ENCODE data around the gene ARGLU1.

Gene ARGLU1

DNA sequence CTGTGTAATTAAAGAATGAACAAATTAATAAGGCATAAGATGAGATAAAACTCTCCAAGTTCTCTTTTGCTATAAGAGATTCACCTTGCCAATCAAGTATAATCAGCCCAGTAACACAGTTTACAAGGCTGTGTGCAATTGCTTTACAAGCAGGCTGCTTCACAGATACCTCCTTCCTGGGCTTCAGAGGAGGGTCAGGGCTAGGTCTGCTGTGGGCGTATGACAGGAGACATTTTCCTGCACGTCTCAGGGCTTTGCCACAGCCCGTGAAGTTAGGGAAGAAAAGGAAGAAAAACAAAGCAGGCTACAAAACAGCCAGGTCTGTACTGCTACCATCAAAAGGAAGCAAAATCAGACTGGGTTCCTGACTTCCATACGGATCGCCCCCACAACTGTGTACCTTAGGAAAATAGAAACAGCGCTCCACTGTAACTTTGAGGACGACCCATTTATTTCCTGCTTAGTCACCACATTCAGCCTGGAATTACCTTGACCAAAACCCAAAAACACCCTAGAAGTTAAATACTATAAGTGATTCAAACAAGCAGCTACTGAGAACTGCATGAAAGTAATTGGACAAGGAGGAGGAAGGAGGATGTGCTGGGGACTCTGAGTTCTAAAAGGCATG is 44.9 kb downstream of the ARGLU1 start:
- DNase-seq = no peak

DNA sequence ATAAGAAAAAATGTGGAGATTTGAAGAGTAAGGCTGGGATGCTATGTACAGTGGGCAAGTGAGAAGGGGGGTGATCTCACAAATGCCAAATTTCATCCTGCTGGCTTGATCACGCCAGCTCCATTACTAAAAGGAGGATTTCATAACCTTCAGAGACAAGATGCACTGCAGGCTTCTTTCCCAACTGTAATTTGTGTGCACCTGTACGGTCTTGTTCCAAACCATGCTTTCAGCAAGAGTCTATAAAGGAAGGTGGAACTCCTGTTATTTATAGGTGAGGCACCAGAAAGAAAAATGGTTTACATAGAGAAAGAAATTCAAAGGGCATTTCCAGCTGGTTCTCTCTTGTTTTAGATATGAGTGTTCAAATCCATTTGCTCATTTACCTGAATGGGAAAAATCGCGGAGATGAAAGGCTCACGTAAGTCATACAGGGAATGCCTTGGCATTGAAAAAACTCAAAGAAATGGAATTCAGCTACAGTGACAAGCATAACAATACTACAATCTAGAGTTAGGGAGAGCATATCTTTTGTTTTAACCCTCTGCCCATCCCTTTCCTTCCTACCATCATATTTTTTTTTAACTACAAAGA is 45.7 kb downstream of the ARGLU1 start:
- DNase-seq = no peak

DNA sequence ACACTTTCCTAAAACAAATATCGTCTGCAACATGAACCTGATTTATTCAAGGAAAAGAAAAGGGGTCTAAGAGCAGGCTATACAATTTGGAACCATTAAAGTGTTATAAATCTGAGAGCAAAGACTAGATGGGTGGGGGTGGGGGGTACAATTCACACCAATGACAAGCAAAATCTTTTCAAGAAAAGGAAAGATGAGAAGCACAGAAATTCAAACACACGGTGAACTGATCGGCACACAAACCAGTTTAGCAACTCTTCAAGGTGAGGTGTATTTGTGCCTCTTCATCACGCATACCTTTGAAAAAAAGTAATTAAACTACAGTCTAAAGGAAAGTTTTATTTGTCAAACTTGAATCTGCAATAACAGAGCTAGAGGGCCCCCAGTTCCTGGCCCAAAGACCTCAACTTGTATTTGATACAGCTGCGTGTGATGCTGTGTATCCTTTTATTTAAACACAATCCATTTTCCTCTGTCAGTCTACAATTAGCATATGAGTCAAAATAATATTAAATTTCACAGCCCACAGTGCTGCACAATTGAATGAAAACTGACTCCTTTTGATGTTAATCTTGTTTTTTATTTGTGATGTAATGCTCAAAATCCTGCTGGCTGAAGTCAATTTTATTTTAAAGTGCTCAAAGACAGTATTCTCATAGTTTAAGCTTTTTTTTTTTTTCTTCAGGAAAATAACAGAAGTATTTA is 46.7 kb downstream of the ARGLU1 start:
- DNase-seq = no peak

DNA sequence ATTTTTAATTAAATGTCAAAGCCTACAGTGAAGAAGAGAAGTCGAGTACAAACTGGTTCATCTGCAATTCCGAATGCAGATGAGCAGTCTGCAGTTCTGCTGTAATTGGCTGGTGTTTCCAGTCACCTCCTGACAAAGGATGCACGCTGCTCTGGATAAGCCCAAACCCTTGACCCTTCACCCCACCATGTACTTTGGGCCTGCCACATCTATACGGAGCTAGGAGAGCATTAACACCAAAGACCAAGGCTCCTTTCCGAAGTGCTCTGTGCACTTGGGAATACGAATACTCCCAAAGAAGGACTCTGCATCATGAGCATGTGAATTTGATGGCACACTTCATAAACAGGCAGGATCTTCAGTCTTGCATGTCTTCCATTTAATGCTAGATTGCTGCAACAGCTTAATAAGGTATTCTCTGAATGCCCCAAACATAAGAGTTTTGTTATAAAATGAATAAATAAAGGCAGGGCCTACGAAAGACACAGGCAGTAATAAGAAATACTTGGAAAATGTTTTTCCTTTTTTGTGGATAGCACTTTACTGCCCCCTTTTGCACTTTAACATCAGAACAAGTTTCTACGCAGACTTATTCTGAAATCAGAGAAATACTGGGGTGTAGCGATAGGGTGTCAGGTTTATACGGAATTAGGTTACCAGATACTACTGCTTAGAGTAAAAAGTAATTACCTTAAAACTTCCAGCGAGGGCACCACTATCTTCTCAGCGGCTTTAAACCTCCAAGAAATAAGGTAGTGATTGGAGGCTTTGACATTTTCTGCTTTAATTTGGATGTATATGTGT is 47.5 kb downstream of the ARGLU1 start:
- no peak for DNase-seq

DNA sequence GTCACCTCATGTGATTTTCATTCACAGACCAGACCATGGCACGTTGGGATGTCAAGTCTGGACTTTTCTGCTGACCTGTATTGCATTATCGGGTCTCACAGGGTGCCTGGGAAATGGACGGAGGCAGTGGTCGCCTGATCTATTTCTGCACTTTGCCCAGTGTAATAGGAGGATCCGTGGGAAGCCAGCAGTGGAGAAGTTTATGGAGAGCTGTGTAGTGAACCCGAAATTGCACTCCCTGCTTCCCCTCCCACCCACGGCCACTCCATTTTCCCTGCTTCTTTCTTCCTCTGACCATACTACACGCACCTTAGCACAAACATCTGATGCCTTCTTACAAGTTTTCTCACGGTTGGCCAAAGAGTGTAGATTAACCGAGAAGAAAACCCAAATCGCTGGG is 49.4 kb downstream of the ARGLU1 start:
- no peak for DNase-seq

DNA sequence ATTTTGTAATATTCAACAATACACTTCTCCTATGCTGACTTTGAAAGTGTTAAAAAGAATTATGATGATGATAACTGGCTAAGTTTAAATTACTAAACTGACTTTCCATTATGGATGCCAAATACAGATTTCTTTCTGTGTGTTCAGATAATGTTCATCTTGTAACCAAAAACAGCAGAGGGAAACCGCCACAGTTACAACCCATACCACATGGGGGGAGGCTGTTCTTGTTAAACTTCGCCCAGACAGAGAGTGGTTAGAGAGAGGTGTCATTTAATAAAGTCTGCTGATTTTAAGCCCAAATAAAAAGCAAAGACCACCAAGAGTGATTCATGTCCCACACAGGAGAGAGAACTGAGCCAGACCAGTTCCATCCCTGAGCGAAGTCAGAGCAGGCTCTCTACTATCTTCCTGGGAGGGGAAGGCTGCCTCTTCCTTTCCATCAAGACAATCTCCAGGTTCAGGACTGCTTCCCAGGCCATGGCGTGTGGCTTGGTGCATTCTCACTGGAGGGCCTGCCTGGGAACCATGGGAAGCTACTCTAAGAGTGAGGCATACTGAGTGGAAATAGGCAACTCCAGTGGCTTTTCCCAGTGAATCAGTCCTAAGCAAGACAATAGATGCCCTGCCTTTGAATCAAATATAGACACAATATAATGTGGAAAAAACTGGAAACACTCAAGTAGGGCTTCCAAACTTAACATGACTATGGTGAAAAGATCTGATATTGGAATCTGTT is 50.7 kb downstream of the ARGLU1 start:
- DNase-seq = no peak

DNA sequence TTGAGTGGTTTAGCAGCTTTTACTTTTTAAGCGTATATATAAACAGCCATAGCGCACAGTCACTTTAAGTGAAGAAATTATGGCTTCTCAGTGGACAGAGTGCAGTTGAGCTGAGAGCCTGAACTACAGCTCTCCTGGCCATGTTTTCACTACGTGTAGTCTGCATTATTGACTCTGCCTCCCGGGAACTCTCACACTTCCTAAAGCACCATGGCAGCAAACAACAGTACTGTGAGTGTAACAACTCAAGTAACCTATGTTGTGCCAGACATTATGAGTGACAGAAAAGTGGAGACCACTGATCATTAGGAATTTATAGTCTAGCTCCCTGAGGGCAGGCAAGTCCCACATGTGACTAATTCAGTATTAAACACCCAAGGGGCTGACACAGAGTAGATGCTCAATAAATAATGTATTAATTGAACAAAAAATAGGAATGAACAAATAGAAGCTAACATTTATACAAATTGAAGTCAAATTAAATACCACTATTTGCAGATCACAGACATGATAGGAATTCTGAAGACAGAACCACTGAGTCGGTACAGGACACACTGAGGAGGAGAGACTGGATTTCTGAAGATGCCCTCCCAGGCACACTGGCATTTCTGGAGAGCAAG is 52.2 kb downstream of the ARGLU1 start:
- no peak for DNase-seq

DNA sequence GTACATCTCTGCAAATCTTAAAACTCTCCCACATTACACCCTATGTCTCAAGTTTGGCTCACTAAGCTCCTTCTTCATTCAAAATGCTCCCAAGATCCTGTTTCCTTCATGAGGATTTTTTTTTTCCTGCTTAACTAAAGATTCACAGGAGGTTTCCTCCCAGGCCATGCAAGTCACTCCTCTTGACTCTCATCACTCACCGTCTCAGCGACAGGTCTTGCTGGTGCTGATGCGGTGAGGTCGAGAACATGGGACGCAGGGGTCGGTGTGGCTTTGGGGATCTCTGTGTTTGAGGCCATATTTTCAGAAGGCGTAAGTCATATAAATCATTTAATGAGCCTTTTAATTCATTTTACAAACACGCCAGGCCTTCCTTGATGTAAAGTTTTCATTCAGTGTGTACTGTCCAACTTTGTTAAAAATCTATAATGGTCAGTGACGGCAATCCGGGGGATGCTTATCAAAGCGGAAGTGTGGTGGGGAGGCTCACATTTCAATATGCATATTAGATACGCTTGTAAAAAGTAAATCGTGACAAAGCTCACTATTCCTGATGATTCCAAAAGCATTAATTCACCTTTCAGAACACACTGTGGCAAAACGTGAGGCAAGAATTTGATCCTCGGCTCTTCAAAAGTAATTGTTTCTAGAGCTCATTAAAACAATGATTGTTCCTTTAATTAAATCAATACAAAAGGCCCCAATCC is 52.9 kb downstream of the ARGLU1 start:
- no peak for DNase-seq

DNA sequence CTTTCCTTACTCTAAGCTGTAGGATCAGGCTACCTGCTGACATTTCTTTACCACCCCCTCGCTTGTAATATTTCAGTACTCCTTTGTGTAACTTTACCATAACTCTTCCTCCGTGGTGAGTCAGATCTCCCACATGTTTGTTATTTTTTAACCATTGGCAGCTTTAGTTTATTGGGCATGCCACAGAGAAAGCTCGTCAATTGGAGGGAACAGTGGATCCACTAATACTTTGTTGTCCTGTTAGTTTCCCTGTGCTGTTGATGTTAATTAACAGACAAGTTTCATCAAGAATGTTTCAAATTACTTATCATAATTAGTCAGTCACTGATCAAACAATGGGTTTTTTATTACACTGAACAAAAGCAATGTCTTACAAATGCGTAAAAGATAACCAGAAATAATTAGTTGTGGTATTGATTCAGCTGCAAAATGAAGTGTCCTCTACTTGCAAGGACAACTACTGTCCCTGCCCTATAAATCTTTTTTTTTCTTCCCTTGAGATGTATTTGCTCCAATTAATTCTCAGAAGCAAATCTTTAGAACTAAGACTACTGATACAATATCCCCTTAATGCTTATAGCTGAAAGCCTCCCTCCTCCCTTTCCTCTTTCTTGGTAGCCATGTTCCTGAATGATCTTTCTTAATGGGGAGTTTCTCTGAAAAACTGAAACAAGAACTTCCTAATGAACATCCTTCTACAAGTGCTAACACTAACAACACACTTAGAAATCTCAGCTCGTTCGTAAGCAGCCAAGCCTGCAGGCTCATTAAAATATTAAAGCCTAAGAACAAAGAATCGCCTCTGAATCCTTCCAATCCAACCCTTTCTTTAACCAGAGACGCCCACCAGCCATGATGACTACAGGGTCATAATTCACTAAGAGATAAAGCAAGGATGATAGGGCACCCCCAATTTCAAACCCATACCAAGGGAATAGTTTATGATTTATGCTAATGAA is 54.6 kb downstream of the ARGLU1 start:
- no peak for DNase-seq

DNA sequence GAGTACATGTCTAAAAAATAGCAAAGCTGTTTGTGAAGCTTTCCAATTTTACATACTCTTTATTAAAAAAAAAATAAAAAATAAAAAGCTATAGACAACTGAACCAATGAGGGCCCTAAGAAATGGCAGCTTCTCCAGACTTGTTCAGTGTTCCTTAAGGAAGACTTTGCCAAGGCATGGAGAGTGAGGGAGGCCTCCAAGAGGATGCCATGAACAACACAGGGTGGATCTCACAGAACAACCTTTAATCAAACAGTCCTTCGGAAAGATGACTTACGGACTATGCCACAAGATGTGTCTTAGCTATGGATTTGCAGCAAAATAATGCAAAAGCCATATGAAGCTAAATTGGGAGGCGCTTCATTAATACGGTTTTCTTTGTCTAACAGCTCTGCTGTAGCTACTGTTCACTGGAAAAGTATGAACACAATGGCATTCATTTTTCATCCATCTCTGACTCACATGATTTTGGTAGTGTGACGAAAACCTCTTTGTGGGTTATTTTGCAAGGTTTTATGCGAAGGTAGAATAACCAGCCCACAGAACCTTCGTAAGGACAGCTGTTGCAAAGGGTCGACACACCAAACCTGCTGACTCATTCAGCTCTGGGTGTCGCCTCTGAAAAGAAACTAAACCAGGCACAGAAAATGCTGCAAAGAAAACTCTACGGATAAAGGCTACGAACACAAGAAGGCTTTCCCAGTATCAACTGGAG is 60.2 kb downstream of the ARGLU1 start:
- no peak for DNase-seq

DNA sequence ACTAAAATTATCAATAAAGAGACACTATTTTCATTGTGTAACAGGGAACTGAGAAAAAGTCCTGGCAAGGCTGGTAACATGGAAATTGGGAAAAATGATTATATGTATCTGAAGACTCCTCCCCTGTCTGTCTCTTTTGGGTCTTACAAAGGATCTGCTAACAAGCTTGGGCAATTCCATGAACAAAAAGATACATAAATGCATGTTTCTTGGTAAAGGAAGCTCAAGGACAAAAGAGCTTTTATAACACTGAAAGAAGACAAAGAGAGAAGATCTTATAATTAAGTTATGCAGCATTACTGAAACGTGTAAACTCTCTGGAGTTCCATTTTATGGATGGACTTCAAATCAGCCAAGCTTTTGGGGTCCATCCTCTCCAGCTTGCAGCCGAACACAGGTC is 61.7 kb downstream of the ARGLU1 start:
- no peak for DNase-seq

DNA sequence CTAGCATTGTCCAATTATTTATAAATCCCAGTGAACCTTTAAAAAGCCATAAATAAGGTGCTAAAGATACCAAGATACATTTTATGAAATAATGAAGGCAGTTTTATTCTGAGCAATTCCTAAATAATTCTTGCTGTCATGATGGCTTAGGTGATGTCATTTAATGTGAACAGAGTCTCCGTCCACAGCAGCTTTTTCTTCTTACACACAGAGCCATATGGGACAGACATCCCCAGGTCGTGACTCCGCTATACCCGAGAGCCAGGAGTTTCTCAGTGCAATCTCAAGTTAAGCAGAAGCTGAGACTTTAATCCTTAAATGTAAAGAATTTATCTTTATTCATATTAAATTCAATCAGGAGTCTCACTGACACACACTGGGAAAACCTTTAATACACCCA is 62.2 kb downstream of the ARGLU1 start:
- DNase-seq = no peak

DNA sequence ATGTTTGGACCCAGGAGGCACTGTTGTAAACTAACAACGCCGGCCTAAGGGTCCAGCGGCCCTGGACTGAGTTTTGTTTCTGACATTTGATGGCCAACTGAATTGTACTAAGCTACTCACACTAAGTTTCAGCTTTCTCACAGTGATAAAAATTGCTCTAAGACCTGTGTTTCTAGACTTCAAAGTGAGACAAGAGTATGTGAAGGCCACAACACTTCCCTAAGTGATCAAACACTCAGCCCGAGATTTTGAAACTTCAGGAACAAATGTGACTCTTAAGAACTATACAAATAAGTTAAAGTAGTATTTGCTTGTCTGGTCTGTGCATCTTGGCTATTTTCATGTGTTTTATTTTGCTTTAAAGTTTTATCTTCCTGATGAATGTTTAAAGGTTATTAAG is 62.6 kb downstream of the ARGLU1 start:
- DNase-seq = no peak

DNA sequence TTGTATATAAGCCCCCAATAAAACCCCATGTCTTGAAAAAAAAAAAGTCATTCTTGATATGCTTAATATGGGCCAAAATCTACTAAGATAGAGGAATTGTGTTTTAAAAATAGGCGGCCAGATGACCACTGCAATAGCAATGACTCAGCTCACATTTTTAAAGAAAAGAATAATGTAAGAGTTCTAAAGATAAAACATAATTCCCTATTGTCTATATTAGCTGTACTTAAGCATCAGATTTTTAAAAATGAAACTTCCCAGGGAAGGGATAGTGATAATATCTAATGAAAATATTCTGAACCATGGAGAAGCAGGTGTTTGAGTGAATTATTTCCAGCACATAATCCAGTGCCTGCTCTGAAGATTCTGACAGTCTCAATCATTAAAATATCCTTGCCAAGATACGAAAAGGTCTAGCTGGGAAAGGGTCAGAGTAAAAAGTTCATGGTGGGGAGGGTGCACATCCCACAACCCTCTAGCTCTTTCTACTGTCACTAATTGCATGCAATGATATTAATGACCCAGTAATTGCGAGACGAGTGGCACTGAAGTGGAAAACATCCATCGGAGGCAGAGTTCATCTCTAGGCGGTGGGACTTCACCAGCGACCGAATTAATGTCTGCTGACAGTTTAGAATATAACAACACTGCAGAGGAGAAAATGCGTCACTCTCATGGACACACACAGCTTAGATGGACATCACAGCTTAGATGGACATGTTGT is 64.0 kb downstream of the ARGLU1 start:
- DNase-seq = no peak

DNA sequence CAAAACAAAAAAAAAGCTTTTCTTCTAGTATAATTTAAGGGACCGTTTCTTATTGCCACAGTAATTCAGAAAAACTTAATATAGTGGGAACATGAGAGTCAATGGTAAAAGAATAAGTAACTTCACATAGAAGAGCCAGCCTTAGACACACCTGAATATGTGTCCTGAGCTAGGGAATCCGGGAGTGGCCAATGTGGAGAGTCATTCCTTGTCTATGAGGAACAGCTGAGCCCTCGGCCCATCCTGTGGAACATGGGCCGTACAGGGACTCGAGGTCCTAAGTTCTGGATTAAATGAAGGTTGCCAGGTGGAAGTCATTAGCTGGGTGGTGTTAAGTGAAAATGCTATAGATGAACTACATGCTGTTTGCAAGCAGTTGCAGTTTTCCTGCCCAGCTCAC is 64.7 kb downstream of the ARGLU1 start:
- DNase-seq = no peak

DNA sequence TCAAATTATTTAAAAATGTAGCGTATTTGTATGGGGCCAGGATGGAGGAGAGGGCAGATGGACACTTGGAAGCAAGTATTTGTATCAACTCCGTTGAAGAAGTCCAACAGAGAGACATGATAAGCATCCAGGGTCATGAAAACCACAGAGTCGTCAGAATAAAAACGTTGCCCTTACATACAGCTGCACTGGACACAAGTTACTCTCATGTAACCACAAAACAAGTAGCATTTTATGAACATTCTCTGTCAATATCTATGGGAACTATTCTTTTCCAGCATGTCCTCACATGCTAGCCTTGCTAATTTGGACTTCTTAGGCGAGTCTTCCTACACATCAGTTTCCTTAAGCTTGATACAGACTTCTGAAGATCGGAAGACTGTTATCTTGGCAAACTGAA is 67.5 kb downstream of the ARGLU1 start:
- no peak for DNase-seq

DNA sequence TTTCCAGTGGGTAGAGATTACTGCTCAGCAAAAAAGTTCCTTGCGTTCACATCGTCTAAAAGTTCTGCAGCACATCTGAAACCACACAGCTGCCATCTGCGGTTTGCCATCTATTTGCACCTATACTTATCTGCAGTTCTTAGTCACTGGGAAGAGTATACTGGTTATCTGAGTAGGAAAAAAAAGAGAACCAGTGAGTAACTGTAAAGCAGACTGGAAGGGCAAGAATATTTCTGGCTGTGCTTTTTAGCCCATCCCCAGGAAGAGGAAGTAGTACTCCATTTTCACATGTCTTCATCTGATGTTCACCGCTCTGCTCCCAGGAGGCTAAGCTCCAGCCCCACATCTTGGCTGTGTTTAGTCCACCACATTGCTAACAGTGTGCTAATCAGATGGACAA is 68.0 kb downstream of the ARGLU1 start:
- DNase-seq = no peak

DNA sequence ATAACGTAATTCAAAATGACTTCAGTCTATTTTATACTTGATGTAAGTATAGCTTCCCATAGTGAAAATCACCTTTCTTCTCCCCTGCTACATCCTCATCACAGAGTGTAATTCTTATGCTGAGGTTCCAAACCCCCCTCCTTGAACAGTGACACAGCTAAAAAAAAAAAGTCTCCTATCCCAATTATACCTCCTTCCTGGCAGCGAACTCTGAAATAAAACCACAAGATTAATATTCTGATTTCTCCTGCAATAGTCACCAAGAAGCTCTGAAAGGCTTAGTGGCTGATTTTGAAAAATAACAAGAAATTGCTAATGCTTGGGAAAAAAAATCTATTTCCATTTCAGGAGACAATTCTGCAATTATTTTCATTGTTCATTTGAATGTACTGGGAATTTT is 68.8 kb downstream of the ARGLU1 start:
- DNase-seq = no peak

DNA sequence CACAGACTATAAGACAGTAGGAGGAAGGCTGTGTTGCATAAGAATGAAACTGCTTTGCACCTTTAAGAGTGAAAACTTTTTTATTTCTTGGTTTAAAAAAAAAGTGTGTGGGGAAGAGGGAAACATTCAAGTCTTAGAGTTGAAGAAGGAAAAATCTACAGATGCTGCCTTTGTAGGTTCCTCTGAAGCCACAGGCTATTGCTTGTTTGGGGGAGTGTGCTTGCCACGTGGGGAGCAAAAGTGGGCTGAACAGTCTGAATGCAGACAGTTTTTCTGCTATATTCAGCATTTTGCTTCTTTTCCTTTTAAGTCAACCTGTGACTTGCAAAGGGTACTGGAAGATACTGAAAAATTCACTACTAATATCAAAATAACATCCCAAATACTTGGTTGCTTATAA is 69.4 kb downstream of the ARGLU1 start:
- no peak for DNase-seq

All from activated T-cell treated with anti-CD3 and anti-CD28 coated beads, Interleukin-2, amount 50 U/mL, for 1 hour (primary cell).